Bronchial epithelial cell (primary cell): ENCODE data around the gene DFFB. TPM values are rescaled to one million over a fixed set of nuclear protein-coding genes. Genes with fewer than 3 reads are reported as not detected.

Experiments used
- DNase-seq: peaks from one replicate; pipeline ENCODE4 v3.0.0-alpha.2; 2010; ENCODE audit warnings: low read depth
- FAIRE-seq: peaks from 2 replicates; lab custom pipeline; 2011; peaks lifted over from hg19 to GRCh38; lab: Jason Lieb, UNC
- H3K27me3 ChIP-seq: 2 replicates; pipeline ENCODE4 v1.5.1; 2011; ENCODE audit warnings: low read length; ENCODE audit not compliant: control insufficient read depth, insufficient read depth
- H3K36me3 ChIP-seq: 2 replicates; pipeline ENCODE4 v1.5.1; 2011; ENCODE audit warnings: low read length; ENCODE audit not compliant: control insufficient read depth, insufficient read depth
- H3K4me3 ChIP-seq: 2 replicates; pipeline ENCODE4 v1.5.1; 2011; ENCODE audit warnings: mild to moderate bottlenecking, low read depth, low read length, control low read depth
- CTCF ChIP-seq: IDR thresholded peaks from 2 replicates; pipeline ENCODE4 v1.5.1; 2011; ENCODE audit warnings: mild to moderate bottlenecking, moderate library complexity, low read length, control low read depth, inconsistent platforms; ENCODE audit not compliant: insufficient read depth, severe bottlenecking
- total RNA-seq: library from RNA; depleted of rRNA; stranded (reverse); fragments of >200 nt; gene quantifications from 2 replicates; pipeline ENCODE4 v1.2.1, GENCODE V29; 2014

DFFB gene
- total RNA-seq, 1 donor from 2014 or later = 3.9 TPM

DNA sequence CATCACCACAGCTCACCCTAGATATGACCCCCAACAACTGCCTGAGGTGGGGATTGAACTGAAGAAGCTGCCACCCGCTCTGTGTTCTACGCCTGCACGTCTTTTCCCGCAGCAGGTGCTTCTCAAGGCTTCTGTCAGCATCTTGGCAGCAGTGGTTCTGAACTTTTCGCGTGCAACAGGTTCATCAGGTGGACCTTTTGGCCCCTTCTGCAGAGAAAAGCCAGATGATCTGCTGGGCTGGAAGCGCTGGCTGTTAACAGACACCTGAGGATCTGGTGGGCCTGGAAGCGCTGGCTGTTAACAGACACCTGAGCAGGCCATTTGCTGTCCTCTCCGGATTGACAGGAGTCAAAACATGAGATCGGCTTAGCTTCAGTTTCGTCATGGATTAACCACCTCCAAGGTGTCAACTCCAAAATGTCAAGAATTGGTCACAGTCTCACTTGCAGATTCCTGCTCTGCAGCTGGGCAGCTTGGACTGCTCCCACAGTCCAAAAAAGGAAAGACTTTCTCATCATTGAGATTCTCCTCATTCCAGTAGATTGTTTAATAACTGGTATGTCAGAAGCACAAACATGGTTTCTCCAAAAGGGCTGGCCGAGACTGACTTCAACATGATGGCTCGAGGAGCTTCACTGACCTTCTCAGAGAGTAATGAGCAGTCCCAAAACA lies 38.1 kb downstream of the DFFB start:
- no peak for DNase-seq
- no peak for FAIRE-seq
- H3K36me3 ChIP-seq = peaks cover 6% of the 10 kb centered on the region
- TF ChIP-seq CTCF = no peak
- H3K4me3 ChIP-seq = no peak overlapping the region
- no peaks in the 10 kb centered on the region for H3K27me3 ChIP-seq

DNA sequence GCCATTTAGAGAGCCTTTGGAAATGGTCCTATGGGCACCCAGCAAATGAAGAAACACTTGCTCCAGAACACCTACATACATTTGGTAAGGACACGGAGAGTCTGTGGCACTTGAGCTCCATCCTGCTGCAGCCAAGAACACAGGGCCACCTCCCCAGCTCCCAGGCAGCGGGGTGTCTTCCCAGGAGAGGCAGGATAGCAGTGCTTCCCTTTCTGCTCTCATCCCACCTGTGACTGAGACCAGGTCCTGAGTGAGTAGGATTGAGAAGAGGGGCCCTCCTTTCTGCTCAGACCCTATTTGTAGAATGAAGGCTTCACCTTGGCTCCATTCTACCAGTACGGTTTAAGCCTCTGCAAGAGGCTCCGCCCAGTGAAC lies 38.7 kb downstream of the DFFB start:
- Histone ChIP-seq H3K27me3 (no peaks in the 10 kb centered on the region), H3K4me3 (no peak overlapping the region), H3K36me3 (peaks cover 3% of the 10 kb centered on the region)
- no peak for TF ChIP-seq CTCF
- DNase-seq (no peak), FAIRE-seq (no peak)

DNA sequence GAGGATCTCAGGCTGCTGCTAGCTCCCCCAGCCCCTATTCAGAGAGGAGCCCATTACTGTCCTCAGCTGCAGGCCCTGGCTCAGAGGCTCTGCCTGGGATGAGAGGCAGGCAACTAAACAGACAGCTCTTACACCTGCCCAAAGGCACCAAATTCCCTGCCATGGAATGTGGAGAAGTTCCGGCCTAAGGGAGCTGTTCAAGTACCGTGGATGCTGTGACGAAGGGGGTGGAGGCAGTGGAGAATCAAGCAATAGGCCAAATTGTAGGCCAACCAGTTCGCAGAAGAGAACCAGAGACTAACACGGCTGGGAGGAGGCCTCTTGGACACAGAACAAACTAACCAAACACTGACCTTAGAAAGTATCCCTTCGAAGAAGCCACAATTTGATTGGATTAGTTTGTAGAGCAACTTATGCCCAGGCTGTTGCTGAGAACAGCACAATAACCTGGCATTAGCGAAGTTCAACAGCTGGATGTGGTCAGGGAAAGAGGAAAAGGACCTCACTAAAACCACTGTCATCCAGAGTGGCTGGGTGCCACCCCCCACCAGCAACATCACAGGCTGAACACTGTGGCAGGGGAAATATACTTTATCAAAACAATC lies 39.2 kb downstream of the DFFB start:
- Histone ChIP-seq H3K27me3 (no peaks in the 10 kb centered on the region), H3K36me3 (peaks cover under 1% of the 10 kb centered on the region), H3K4me3 (no peak overlapping the region)
- FAIRE-seq = no peak
- no peak for DNase-seq
- TF ChIP-seq CTCF = no peak

- no peak for TF ChIP-seq CTCF
- FAIRE-seq = no peak
- Histone ChIP-seq H3K4me3 (no peak overlapping the region), H3K36me3 (no peaks in the 10 kb centered on the region), H3K27me3 (no peaks in the 10 kb centered on the region)
- no peak for DNase-seq
Measured at GRCh38 chr1:3898475-3898735, 41.1 kb downstream of the DFFB start.

GRCh38 chr1:3898994-3899753 lies 41.9 kb downstream of the DFFB start:
- TF ChIP-seq CTCF = no peak
- Histone ChIP-seq H3K36me3 (no peaks in the 10 kb centered on the region), H3K27me3 (no peaks in the 10 kb centered on the region), H3K4me3 (peak overlapping the region; percentile 93)
- no peak for DNase-seq
- no peak for FAIRE-seq
